ENCODE data around the gene NOS1AP.

Gene NOS1AP

DNA sequence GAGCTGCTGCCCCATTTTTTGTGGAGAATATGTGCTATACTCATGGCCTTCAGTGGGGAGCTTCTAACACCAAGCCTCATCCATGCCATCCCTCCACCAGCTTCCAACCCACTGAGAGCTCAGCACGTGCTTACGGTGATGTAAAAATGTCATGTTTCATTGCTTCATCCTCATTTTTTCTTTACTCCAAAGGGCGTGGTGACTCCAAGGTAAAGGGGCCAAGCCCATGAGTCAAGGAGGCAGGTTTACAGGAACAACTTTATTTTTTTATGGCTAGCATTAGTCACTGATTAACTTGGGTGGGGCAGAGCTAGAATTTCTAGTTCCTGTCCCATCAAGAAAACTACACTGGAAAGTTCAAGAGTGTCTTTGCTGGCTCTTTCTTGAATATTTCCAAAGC, 311.9 kb downstream of the NOS1AP start, which contains the start of gene C1orf226:
TSS of gene C1orf226 (plus strand) at position 346 of the 400 bp plus-strand sequence. CDS start 174 bp downstream, outside the sequence.
- DNase-seq (ENCODE audit: low read depth in 2 of 2, low spot score in 1 of 2), result no peak

DNA sequence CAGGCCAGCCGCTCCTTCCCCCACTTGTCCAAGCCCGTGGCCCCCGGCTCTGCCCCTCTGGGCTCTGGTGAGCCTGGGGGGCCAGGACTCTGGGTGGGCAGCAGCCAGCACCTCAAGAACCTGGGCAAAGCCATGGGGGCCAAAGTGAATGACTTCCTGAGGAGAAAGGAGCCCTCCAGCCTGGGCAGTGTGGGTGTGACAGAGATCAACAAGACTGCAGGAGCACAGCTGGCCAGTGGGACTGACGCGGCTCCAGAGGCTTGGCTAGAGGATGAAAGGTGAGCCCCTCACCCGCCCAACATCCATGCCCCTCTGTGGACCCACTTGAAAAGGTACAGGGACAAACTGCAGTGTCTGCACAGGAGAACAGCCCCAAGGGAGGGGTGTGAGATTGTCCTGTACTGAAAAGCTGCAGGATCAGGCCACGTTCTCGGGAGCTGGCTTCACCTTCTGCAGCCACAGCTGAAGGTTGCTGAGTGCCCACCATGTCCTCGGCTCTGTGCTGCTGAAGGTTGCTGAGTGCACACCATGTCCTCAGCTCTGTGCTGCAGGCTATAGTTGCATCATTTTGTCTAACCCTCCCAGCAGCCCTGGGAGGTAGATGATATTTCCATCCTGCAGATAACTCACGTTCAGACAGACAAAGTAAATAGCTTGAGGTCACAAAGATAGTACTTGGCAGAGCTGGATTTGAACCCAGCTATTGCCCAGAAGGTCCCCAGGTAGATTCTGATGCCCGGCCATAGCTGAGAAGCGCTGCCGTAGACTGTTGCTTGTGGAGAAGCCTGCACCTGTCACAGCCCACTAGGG, 312.7 kb downstream of the NOS1AP start:
- no peak for DNase-seq (ENCODE audit: low read depth in 2 of 2, low spot score in 1 of 2)

DNA sequence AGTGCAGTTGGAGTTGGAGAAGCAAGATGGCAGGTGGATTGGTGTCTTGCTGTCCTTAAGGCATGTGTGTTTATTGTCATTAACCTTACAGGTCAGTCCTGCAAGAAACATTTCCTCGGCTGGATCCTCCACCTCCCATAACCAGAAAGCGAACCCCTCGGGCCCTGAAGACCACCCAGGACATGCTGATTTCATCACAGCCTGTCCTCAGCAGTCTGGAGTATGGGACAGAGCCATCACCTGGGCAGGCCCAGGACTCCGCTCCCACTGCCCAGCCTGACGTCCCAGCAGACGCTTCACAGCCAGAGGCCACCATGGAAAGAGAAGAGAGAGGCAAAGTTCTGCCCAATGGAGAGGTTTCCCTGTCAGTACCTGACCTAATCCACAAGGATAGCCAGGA, 313.6 kb downstream of the NOS1AP start:
- DNase-seq (ENCODE audit: low read depth in 2 of 2, low spot score in 1 of 2), result no peak

DNA sequence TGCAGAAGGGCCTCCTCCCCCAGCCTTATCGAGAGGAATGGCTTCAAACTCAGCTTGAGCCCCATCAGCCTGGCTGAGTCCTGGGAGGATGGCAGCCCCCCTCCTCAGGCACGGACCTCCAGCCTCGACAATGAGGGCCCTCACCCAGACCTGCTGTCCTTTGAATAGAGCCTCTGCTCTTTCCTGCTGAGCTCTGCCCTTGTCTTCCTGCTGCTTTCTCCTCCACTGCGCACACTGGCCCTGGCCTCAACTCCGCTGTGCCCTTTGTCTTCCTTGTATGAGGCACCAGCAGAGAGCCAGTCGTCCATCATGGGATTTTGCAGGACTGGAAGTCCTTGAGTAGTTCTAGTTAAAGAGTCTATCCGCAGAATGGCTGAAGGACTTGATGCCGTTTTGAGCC, 314.0 kb downstream of the NOS1AP start:
- DNase-seq (ENCODE audit: low read depth in 2 of 2, low spot score in 1 of 2), result no peak

DNA sequence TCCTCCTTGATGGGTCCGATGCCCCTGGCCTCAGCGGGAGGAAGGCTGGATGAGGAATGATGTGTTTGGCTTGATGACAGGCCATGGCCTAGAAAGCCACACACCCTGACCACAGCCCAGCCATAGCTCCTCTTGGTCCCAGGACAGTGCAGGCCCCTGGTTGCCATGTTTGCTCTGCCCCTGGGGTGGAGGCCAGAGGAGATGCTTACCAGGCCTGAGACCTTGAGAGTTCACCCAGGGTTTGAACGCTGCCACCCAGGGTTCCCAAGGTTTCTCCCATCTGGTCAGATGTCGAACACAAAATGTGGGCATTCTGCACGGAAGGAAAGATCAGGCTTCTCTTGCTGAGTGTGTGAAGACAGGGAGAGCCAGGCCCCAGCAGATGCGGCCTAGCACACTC, 314.6 kb downstream of the NOS1AP start:
- no peak for DNase-seq (ENCODE audit: low read depth in 2 of 2, low spot score in 1 of 2)

DNA sequence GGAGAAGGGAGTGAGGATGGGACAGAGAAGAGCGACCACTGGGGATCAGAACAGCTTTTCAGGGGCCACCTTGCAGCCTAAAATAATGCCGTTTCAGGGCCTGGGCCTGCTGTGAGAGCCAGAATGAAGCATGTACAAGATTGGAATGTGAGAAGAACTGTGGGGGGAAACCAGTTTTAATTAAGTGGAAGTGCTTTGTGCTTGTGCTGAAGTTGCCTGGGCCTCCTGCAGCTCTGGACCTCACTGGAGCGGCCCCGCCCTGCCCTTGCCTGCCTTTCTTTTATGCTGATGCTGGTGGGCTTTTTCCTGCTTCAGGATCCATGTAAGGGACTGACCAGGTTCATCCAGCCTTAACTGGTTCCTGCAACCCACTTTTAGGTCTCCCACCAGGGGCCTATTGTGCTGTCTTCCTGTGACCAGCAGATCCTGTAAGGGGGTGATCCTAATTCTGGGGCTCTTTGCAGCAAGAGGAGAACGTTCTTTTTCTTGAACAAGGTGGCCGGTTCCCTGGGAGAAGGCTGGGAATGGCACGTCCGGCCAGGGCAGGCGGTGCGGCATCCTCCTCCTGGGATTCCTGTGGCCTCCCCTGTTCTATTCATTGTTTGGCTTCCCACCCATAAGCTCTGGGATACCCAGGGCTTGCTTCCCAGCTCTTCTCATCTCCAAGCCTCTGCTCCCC, 315.2 kb downstream of the NOS1AP start:
- no peak for DNase-seq (ENCODE audit: low read depth in 2 of 2, low spot score in 1 of 2)

DNA sequence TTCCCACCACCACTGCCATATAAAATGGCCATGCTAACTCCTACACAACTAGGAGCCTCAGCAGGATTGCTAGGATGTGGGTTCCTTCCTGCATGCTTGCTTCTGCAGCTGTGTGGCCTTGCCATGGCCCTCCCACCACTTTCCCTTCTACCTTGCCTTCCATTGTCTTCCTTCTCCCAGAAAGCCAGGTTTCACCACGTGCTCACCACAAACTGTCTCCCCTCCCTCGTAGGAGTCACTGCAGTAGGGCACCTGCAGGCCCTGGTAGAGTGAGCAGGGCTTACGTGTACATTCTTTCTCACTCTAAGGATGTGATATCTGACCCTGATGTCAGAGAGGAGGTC, 315.8 kb downstream of the NOS1AP start:
- no peak for DNase-seq (ENCODE audit: low read depth in 2 of 2, low spot score in 1 of 2)

DNA sequence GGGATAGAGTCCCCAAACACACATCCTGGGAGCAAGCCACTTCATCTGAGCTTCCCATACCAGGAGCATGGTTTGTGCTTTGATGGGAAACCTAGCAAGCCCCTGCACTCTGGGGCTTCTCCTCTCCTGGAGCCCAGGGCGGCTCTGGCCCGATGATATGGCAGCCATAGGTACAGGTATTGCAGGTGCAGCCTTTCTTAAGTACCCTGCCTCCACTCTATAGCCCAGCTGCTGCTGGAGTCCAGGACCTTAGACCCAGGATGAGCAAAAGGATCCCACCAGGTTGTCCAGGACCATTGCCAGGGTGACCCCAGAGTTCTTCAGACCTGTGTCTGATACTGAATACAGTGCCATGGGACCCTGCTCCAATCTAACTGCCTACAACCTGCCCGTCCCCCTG, 316.2 kb downstream of the NOS1AP start:
- DNase-seq (ENCODE audit: low read depth in 2 of 2, low spot score in 1 of 2), result no peak

DNA sequence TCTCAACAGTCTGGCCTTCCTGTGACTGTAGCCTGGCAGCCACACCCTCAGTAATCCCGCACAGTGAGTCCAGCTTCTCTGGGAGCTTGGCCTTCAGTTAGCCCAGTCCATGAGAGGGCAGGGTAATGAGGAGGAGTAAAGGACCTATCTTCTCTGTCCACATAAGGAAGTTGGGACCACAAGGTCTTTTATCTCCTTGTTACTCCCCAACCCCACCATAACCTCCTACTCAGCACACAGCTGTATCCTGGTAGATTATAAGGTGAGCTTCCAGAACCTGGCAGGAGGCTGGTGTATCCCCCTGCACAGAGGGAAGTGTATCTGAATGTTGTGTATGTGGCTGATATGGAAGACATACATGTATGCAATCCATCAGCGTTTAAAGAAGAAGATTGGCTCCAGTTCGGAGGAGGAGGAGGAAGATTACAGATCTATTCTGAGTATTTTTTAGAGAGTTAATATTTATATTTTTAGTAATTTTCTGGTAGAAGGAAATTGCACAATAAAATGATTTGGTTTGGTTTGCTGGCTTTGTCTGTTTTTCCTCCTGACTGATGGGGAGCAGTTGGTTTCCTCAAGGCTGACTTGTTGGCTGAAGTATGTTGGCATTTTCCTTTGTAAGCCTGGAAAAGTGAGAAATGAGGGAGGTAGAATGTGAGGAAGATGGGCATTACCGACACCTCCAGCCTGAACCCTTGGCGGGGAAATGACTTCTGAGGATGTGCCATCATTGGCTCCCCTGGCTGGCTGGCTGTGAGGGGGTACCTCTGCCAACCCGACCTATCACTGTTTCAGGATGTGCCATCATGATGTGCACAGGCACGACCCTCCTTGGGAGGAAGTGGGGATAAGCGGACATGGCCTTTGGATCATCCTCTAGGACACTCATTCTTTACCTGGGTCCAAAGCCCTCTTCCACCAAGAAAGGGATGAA, 317.1 kb downstream of the NOS1AP start:
- no peak for DNase-seq (ENCODE audit: low read depth in 2 of 2, low spot score in 1 of 2)

DNA sequence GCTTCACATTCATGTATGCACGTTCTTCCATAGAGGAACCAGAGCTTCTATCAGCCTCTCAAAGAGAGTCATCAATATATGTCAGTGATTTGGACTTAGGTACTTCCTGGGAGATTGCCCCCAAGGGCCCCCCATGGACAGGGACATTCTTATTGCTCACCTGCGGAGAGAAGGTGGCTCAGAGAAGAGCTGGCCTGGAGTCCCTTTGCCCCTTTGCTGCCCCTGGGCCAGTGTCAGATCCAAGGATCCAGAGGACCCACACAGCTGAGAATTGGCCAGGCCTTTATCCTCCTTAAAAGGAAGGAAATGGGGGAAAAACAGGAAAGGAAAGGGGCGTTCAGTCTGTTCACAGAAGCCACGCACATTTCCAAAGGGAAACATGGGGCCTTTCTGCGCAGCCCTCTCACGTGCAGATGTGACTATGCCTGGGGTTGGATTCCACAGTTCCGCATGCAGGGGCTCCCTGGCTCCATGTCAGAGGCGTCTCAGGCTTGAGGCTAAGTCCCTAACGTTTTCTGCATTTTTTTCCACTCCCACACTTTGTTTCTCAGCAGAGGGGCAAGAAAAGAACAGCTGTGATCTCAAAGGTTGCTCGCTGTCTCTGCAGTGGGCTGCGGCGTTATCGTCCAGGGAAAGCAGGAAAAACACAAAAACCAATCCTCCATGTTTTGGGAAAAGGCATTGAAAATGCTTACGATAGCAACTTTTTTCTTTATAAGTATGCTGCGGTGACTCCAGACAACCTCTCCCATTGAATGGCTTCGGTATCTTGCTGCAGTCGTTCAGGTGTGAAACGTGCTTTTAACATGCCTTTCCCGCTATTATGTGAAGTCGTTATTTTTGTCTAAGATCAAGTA, 318.0 kb downstream of the NOS1AP start:
- DNase-seq (ENCODE audit: low read depth in 2 of 2, low spot score in 1 of 2), result no peak

DNA sequence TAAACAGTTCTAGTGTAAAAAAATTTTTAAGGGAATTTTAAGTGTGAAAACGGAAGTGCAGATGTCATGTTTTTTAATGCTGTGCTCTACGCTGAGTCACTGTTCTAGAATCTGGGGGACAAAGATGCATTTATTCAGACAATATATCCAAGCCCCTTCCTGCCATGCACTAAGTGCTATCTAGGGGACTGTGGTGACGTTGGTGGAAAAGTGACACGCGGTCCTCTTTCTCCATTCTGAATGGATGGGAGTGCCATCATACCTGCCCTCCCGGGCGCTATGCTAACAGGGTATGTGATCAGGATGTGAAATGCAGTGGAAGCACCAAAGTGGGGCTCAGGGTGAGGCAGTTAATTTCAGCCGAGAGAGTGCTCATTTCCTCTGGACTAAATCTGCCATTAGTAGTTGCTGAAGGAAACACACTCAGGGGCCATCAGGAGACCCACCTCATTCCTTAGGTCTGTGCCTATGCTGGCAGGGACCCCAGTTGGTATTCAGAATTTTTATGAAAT, 318.6 kb downstream of the NOS1AP start:
- no peak for DNase-seq (ENCODE audit: low read depth in 2 of 2, low spot score in 1 of 2)

DNA sequence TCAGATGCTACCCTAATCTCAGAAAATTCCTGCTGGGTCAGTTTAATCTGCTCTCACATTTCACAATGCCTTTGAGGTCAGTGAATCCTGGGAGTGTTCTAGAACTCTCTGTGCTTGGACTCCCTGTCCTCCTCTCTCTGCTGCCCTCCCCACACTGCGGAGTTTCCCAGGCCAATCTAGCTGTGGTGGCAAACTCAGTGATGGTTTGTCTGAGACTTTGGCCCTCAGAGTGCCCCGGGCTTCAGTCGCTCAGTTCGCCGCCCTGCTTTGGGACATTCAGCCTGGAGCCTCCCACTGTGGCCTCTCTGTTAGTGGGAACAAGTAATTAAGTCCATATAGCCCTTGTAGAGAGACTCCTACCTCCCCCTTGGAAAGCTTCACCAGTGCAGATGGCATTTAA, 319.1 kb downstream of the NOS1AP start:
- no peak for DNase-seq (ENCODE audit: low read depth in 2 of 2, low spot score in 1 of 2)

DNA sequence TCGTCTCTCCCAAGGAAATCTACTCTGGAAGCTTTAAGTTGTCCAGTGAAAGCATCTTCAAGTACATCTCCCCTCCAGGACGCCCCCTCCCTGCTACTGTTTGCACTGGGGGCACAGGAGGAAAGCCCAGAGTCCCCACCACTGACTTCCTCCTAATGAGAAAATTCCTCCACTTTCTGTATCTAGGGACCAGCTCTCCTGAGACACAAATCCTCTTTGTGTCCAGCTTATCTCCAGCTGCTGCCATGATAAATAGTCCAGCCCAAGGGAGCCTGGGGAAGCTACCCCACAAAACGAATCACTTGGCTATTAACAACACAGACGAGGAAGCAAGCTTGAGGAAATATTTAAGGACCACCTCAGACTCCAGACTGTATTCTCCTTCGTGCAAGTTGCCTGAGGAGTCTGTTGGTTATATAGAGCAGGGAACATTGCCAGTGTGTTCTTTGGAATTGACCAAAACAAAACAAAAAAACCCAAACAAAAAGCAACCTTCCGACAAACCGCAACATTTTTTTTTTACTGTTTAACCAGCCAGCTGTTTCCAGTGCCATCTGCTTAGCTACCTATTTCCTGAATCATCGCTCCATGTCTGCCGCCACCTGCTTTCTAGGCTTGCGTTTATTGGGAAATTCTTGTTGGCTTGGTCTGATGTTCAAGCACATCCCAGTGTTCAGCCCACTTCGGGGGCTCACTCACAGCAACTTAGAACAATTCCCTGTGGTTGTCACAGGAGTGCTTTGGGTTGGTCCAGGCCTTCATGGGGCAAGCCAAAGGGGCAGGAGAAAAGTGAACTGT, 319.7 kb downstream of the NOS1AP start:
- no peak for DNase-seq (ENCODE audit: low read depth in 2 of 2, low spot score in 1 of 2)

DNA sequence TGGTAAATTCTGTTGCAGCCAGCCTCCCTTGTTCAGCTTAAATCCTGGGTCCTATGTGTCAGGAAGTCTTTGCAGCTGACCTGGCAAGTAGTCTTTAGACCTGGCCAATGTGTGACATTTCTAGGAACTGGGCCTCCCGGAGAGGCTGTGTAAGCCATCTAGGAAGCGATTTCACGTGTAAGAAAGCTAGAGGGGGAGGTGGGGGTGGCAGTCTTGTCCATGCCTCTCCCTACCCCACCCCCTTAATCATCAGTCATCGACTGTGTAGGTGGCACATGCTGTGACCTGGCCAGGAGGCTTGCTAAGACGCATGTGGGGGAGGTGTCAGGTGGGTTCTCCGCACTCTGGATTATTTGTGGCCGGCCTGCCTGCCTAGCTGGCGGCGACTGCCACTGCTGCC, 320.5 kb downstream of the NOS1AP start:
- no peak for DNase-seq (ENCODE audit: low read depth in 2 of 2, low spot score in 1 of 2)

DNA sequence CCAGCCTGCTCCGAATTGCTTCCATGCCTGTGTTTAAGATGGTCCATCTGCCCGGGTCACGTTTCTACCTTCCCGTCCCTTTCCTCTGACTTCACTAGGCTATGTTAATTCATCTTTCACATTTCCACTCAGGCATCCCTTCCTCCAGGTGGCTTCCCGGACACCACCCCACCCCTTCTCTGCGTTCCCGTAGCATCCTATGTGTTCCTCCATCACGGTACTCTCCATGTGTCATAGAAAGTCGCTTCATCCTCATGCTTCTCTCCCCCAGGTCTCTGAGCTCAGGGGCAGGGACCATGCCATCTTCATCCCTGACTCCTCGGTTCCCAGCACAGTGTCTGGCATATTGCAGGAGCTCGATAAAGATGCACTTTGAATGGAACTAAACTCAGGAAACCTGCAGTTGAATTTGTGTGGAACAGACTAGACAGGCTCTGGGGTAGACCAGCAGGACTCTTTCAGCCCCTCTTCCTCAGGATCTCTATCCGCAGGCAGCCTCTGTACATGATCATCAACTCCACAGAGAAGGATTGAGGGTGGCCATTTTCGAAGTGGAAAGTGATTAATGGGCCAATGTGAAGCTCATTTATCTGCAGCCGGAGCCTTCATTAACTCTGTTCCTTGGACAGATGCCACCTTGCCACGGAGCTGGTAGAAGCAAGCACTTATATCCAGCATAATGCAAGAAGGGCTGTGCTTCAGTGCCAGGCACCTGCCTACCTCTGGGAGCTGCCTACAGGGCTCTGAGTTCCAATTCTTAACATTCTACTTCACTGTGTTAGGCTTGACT, 321.1 kb downstream of the NOS1AP start:
- DNase-seq (ENCODE audit: low read depth in 2 of 2, low spot score in 1 of 2), result no peak

DNA sequence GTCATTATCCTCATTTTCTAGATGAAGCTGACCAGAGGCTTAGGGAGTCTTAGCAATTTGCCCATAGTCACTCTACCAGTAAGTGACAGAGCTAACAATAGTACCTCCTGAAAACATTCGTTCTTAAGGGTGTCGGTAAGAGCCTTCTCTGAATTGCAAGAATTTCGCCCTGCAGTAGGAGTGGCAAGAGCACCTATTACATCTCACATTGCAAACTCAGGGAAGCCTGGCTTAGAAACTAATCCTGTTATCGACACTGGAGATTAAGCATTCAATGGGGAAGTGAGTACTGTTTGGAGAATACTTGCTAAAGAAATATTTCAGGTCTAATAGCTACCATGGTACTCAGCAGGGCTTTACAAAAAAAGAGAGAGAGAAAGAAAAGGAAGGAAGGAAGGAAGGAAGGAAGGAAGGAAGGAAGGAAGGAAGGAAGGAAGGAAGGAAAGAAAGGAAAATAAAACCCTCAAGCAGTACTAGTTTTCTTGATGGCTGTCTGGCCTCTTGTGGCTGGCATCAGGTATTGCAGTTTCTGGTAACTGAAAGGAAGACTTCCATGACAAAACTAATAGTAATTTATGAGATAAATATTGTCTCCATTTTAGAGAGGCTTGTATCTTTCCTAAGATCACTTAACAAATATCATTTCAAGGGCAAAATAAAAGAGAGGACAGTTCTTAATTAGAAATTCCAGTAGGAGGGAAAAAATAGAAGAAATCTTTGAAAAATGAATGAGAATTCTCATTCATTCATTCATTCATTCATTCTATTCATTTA, 322.5 kb downstream of the NOS1AP start:
- DNase-seq (ENCODE audit: low read depth in 2 of 2, low spot score in 1 of 2), result no peak

DNA sequence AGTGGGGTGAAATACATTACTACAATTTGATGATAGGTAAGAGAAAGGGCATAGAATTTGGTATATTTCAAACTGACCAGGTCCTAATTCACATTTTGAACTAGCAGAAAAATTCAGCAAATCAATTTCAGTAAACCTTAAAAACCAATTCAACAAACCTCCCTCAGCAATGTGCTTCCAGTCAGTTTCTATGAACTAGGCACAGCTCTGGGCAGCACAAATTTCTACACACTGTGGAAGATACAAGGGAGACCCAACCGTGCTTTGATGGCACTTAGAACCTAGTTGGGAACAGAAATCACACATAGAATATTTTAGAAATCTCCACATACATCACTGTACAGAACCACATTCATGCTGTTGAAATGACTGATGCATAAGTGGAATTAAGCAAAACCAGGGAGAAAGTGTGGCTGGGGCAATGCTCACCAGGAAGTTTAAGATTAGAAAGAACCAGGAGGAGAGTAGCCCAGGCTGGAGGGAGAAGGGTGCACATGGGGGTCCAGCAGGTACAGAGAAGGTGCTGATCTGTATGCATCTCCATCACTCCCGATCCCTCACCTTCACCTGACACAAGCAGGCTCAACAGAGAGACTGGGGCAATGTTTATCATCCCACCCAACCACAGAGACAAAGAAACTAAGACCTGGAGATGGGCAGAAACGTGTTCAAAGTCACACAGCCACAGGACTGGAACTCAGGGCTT, 326.9 kb downstream of the NOS1AP start:
- DNase-seq (ENCODE audit: low read depth in 2 of 2, low spot score in 1 of 2), result no peak

DNA sequence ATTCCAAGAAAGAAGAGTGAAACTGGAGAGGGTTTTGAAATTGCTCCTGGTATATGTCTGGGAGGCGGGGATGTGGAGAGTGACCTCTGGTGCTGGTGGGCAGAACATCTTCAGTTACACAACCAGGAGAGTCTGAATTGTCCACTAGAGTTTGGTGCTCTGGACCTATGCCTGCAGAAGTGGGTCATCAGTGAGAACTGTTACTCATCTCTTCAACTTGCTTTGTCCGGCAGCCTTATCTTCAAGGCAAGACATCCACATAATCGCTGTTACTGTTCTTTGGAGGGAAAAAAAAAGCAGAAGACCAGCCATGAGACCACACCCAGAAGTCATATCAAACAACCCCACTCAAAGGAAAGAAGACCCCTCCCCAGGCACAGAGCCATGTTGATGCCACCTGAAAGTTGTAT, 327.6 kb downstream of the NOS1AP start:
- no peak for DNase-seq (ENCODE audit: low read depth in 2 of 2, low spot score in 1 of 2)
